WTC11 (cell line): ENCODE results near the gene ATP8B4. TPM values are rescaled to one million over a fixed set of nuclear protein-coding genes. Genes with fewer than 3 reads are reported as not detected.

Experiments
- ATAC-seq: fragments of 200-7000 bp; cut with Tn5 transposase; 2 replicates; pipeline ENCODE4 v1.10.0; 2021; ENCODE audit warnings: mild to moderate bottlenecking, moderate library complexity
- CTCF ChIA-PET: fragments of 300-600 bp; sonication (Branson Sonifier 250); formaldehyde crosslinking; loops from one replicate; lab custom pipeline; 2021; ENCODE audit warnings: antibody characterized with exemption; lab: Charles Lee
- POLR2A ChIA-PET: fragments of 350-600 bp; sonication (Branson Sonifier 250); formaldehyde crosslinking; loops from one replicate; lab custom pipeline; 2021; ENCODE audit warnings: antibody characterized with exemption; lab: Charles Lee
- DNase-seq: peaks from one replicate; pipeline ENCODE4 v3.0.0; 2021; ENCODE audit warnings: low spot score
- H3K27ac Mint-ChIP-seq: 2 replicates; pipeline ENCODE4 v1.8.0; 2021; ENCODE audit warnings: mixed read lengths
- H3K27me3 Mint-ChIP-seq: 2 replicates; pipeline ENCODE4 v1.8.0; 2021; ENCODE audit warnings: low read depth, mild to moderate bottlenecking, moderate library complexity, mixed read lengths
- H3K36me3 Mint-ChIP-seq: 2 replicates; pipeline ENCODE4 v1.8.0; 2021; ENCODE audit warnings: mixed read lengths
- H3K4me1 Mint-ChIP-seq: 2 replicates; pipeline ENCODE4 v1.8.0; 2022; ENCODE audit warnings: mixed read lengths
- H3K4me3 Mint-ChIP-seq: 2 replicates; pipeline ENCODE4 v1.8.0; 2021; ENCODE audit warnings: mild to moderate bottlenecking, moderate library complexity, mixed read lengths
- H3K9me3 Mint-ChIP-seq: 2 replicates; pipeline ENCODE4 v1.8.0; 2021; ENCODE audit warnings: mixed read lengths
- ATF1 ChIP-seq: sonication (generic); formaldehyde crosslinking; IDR thresholded peaks from 2 replicates; pipeline ENCODE4 v1.8.1; 2023; ENCODE audit warnings: mild to moderate bottlenecking, moderate library complexity, missing genetic modification reagents
- ESRRA ChIP-seq: sonication (generic); formaldehyde crosslinking; IDR thresholded peaks from 2 replicates; pipeline ENCODE4 v1.8.1; 2022; ENCODE audit warnings: mild to moderate bottlenecking, missing genetic modification reagents, borderline replicate concordance
- FOXK1 ChIP-seq: sonication (generic); formaldehyde crosslinking; IDR thresholded peaks from 2 replicates; pipeline ENCODE4 v1.8.0; 2022; ENCODE audit warnings: mild to moderate bottlenecking, moderate library complexity, missing genetic modification reagents
- GRHL2 ChIP-seq: fragments of 250-450 bp; sonication (Bioruptor Pico); IDR thresholded peaks from 2 replicates; pipeline ENCODE4 v1.8.0; 2022; ENCODE audit warnings: mild to moderate bottlenecking, moderate library complexity; ENCODE audit not compliant: insufficient replicate concordance, severe bottlenecking
- OVOL2 ChIP-seq: fragments of 250-450 bp; sonication (Bioruptor Pico); IDR thresholded peaks from 2 replicates; pipeline ENCODE4 v1.9.0; 2021; ENCODE audit warnings: mild to moderate bottlenecking, borderline replicate concordance
- RORB ChIP-seq: fragments of 250-450 bp; sonication (Bioruptor Pico); IDR thresholded peaks from 2 replicates; pipeline ENCODE4 v1.9.0; 2021; ENCODE audit warnings: mild to moderate bottlenecking
- SMAD3 ChIP-seq: sonication (generic); formaldehyde crosslinking; IDR thresholded peaks from 2 replicates; pipeline ENCODE4 v1.8.0; 2022; ENCODE audit warnings: missing genetic modification reagents, mild to moderate bottlenecking, borderline replicate concordance
- SP1 ChIP-seq: sonication (generic); formaldehyde crosslinking; conservative IDR thresholded peaks from 2 replicates; pipeline ENCODE4 v1.8.1; 2022; ENCODE audit warnings: missing genetic modification reagents
- TCF7 ChIP-seq: sonication (generic); formaldehyde crosslinking; IDR thresholded peaks from 2 replicates; pipeline ENCODE4 v1.8.0; 2022; ENCODE audit warnings: mild to moderate bottlenecking, low read depth, missing genetic modification reagents, moderate library complexity
- TEAD4 ChIP-seq: sonication (generic); formaldehyde crosslinking; IDR thresholded peaks from 2 replicates; pipeline ENCODE4 v1.8.0; 2022; ENCODE audit warnings: mild to moderate bottlenecking, missing genetic modification reagents
- ZNF121 ChIP-seq: sonication (generic); formaldehyde crosslinking; IDR thresholded peaks from 2 replicates; pipeline ENCODE4 v1.8.0; 2023; ENCODE audit warnings: missing genetic modification reagents
- ZNF263 ChIP-seq: sonication (generic); formaldehyde crosslinking; IDR thresholded peaks from 2 replicates; pipeline ENCODE4 v1.8.1; 2022; ENCODE audit warnings: low read depth, mild to moderate bottlenecking, moderate library complexity, missing genetic modification reagents
- ZNF396 ChIP-seq: fragments of 250-450 bp; sonication (Bioruptor Pico); IDR thresholded peaks from 2 replicates; pipeline ENCODE4 v1.8.0; 2021; ENCODE audit warnings: mild to moderate bottlenecking, moderate library complexity, borderline replicate concordance
- ZNF416 ChIP-seq: fragments of 250-450 bp; sonication (Bioruptor Pico); IDR thresholded peaks from 2 replicates; pipeline ENCODE4 v1.9.0; 2021; ENCODE audit warnings: mild to moderate bottlenecking, inconsistent platforms
- ZNF671 ChIP-seq: fragments of 250-450 bp; sonication (Bioruptor Pico); IDR thresholded peaks from 2 replicates; pipeline ENCODE4 v1.8.0; 2021; ENCODE audit warnings: mild to moderate bottlenecking
- total RNA-seq: library from RNA; stranded (reverse); gene quantifications from 3 replicates; pipeline ENCODE4 v1.2.3, GENCODE V29; 2021
- TF ChIP-seq, protein P1 (sequence below): sonication (generic); formaldehyde crosslinking; IDR thresholded peaks from 2 replicates; pipeline ENCODE4 v1.8.1; 2023; ENCODE audit warnings: mild to moderate bottlenecking, missing genetic modification reagents, borderline replicate concordance
- TF ChIP-seq, protein P2 (sequence below): fragments of 200-600 bp; IDR thresholded peaks from 2 replicates; pipeline ENCODE4 v1.8.0; 2022; ENCODE audit warnings: antibody characterized with exemption
- TF ChIP-seq, protein P3 (sequence below): fragments of 250-450 bp; sonication (Bioruptor Pico); IDR thresholded peaks from 2 replicates; pipeline ENCODE4 v2.1.2; 2022; ENCODE audit warnings: mild to moderate bottlenecking, moderate library complexity
- TF ChIP-seq, protein P4 (sequence below): sonication (generic); formaldehyde crosslinking; conservative IDR thresholded peaks from 2 replicates; pipeline ENCODE4 v1.8.1; 2022; ENCODE audit warnings: mild to moderate bottlenecking, missing genetic modification reagents
- TF ChIP-seq, protein P5 (sequence below): sonication (generic); formaldehyde crosslinking; IDR thresholded peaks from 2 replicates; pipeline ENCODE4 v1.8.0; 2023; ENCODE audit warnings: missing genetic modification reagents, mild to moderate bottlenecking, borderline replicate concordance

Gene ATP8B4
- total RNA-seq, 1 experiment from 2014 or later, result 0.37 TPM

DNA sequence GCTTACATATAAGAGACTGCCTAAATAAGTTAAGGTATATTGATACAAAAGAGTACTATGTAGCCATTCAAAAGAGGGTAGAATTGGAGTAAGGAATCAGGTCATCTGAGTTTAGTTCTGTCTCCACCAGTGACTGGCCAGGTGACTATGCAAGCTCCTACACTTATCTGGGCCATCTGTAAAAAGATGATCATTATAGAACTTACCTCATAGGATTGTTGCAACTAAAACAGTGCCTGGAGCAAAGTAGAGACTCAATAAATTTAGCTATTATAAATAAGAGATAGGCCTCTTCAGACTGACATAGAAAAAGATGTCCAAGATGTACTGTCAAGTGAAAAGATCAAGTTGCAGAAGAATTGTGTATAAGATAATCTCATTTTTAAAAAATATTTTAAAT is 1.7 kb upstream of the ATP8B4 start:
- peaks cover 9% of the 10 kb centered on the region for H3K36me3 Mint-ChIP-seq
- no peak overlapping the region for H3K4me3 Mint-ChIP-seq
- CTCF ChIA-PET, result interaction anchor here (2.4 kb wide), 1 partner anchor 17 kb away, joined by 9 read pairs; no protein-coding TSS in a partner anchor
- H3K27me3 Mint-ChIP-seq, result no peaks in the 10 kb centered on the region
- no peak overlapping the region for H3K27ac Mint-ChIP-seq
- H3K9me3 Mint-ChIP-seq, result peaks cover 20% of the 10 kb centered on the region
- TF ChIP-seq FOXK1 (CRISPR knock-in tag) (no peak), ZNF263 (no peak), ZNF121 (no peak), OVOL2 (no peak), ESRRA (CRISPR knock-in tag) (no peak), SP1 (CRISPR knock-in tag) (no peak), ZNF396 (CRISPR knock-in tag) (no peak), RORB (CRISPR knock-in tag) (no peak), GRHL2 (CRISPR knock-in tag) (no peak), TCF7 (no peak), ZNF416 (CRISPR knock-in tag) (no peak), TEAD4 (CRISPR knock-in tag) (no peak), ZNF671 (CRISPR knock-in tag) (no peak), SMAD3 (CRISPR knock-in tag) (no peak), ATF1 (CRISPR knock-in tag) (no peak)
- TF ChIP-seq, protein P1, sequence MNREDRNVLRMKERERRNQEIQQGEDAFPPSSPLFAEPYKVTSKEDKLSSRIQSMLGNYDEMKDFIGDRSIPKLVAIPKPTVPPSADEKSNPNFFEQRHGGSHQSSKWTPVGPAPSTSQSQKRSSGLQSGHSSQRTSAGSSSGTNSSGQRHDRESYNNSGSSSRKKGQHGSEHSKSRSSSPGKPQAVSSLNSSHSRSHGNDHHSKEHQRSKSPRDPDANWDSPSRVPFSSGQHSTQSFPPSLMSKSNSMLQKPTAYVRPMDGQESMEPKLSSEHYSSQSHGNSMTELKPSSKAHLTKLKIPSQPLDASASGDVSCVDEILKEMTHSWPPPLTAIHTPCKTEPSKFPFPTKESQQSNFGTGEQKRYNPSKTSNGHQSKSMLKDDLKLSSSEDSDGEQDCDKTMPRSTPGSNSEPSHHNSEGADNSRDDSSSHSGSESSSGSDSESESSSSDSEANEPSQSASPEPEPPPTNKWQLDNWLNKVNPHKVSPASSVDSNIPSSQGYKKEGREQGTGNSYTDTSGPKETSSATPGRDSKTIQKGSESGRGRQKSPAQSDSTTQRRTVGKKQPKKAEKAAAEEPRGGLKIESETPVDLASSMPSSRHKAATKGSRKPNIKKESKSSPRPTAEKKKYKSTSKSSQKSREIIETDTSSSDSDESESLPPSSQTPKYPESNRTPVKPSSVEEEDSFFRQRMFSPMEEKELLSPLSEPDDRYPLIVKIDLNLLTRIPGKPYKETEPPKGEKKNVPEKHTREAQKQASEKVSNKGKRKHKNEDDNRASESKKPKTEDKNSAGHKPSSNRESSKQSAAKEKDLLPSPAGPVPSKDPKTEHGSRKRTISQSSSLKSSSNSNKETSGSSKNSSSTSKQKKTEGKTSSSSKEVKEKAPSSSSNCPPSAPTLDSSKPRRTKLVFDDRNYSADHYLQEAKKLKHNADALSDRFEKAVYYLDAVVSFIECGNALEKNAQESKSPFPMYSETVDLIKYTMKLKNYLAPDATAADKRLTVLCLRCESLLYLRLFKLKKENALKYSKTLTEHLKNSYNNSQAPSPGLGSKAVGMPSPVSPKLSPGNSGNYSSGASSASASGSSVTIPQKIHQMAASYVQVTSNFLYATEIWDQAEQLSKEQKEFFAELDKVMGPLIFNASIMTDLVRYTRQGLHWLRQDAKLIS (CRISPR knock-in tag), result no peak
- TF ChIP-seq, protein P2, sequence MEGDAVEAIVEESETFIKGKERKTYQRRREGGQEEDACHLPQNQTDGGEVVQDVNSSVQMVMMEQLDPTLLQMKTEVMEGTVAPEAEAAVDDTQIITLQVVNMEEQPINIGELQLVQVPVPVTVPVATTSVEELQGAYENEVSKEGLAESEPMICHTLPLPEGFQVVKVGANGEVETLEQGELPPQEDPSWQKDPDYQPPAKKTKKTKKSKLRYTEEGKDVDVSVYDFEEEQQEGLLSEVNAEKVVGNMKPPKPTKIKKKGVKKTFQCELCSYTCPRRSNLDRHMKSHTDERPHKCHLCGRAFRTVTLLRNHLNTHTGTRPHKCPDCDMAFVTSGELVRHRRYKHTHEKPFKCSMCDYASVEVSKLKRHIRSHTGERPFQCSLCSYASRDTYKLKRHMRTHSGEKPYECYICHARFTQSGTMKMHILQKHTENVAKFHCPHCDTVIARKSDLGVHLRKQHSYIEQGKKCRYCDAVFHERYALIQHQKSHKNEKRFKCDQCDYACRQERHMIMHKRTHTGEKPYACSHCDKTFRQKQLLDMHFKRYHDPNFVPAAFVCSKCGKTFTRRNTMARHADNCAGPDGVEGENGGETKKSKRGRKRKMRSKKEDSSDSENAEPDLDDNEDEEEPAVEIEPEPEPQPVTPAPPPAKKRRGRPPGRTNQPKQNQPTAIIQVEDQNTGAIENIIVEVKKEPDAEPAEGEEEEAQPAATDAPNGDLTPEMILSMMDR, result no peak
- TF ChIP-seq, protein P3, sequence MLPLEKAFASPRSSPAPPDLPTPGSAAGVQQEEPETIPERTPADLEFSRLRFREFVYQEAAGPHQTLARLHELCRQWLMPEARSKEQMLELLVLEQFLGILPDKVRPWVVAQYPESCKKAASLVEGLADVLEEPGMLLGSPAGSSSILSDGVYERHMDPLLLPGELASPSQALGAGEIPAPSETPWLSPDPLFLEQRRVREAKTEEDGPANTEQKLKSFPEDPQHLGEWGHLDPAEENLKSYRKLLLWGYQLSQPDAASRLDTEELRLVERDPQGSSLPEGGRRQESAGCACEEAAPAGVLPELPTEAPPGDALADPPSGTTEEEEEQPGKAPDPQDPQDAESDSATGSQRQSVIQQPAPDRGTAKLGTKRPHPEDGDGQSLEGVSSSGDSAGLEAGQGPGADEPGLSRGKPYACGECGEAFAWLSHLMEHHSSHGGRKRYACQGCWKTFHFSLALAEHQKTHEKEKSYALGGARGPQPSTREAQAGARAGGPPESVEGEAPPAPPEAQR (CRISPR knock-in tag), result no peak
- TF ChIP-seq, protein P4, sequence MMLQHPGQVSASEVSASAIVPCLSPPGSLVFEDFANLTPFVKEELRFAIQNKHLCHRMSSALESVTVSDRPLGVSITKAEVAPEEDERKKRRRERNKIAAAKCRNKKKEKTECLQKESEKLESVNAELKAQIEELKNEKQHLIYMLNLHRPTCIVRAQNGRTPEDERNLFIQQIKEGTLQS, result no peak
- TF ChIP-seq, protein P5, sequence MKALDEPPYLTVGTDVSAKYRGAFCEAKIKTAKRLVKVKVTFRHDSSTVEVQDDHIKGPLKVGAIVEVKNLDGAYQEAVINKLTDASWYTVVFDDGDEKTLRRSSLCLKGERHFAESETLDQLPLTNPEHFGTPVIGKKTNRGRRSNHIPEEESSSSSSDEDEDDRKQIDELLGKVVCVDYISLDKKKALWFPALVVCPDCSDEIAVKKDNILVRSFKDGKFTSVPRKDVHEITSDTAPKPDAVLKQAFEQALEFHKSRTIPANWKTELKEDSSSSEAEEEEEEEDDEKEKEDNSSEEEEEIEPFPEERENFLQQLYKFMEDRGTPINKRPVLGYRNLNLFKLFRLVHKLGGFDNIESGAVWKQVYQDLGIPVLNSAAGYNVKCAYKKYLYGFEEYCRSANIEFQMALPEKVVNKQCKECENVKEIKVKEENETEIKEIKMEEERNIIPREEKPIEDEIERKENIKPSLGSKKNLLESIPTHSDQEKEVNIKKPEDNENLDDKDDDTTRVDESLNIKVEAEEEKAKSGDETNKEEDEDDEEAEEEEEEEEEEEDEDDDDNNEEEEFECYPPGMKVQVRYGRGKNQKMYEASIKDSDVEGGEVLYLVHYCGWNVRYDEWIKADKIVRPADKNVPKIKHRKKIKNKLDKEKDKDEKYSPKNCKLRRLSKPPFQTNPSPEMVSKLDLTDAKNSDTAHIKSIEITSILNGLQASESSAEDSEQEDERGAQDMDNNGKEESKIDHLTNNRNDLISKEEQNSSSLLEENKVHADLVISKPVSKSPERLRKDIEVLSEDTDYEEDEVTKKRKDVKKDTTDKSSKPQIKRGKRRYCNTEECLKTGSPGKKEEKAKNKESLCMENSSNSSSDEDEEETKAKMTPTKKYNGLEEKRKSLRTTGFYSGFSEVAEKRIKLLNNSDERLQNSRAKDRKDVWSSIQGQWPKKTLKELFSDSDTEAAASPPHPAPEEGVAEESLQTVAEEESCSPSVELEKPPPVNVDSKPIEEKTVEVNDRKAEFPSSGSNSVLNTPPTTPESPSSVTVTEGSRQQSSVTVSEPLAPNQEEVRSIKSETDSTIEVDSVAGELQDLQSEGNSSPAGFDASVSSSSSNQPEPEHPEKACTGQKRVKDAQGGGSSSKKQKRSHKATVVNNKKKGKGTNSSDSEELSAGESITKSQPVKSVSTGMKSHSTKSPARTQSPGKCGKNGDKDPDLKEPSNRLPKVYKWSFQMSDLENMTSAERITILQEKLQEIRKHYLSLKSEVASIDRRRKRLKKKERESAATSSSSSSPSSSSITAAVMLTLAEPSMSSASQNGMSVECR (CRISPR knock-in tag), result no peak
- H3K4me1 Mint-ChIP-seq, result peaks cover 27% of the 10 kb centered on the region
- DNase-seq (no peak), ATAC-seq (no peak)
- POLR2A ChIA-PET, result no interaction called here
